ENCODE measurements around the gene COLQ. TPM values are rescaled to one million over a fixed set of nuclear protein-coding genes. Genes with fewer than 3 reads are reported as not detected.

The COLQ gene
- total RNA-seq, 1 experiment from 2014 or later, result not detected

DNA sequence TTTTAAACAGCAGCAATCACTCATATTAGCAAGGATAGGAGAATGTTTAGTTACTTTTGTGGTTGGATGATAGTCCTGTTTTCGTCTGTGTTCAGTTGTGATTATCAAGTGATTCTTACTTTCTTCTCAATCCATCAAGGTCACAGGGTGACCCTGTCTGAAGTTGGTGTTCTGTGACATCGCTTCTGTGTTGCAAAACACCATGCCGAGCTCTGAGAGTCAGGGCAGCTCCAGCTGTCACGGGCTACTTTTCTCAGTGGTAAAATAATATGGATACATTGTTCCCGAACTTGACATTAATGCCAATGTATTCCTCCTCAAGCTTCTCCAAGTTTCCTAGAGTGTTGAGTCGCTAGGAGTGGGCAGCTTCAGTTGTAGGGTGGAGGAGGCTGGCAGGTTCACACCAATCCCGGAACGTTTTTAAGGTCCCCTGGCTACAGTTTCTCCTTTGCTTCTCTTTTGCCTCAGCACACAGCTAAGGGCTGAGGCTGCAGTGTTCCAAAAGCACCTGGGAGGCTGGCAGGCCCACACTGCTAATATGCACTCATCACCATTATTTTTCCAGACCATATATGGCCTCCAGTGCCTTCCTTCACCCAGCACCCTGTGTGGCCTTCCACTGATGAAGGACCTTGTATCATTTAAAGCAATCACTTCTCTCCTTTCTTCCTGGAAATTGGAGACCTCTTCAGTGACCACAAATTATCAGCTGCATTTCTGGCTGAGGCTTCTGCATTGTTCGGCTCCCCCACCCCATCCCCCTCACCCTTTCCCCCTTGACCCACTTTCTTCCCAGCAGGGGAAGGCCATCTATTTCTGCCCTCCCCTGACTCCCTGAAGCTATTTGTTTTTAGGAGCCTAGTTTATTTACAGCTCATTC is 25.8 kb downstream of the COLQ start:
- ChIA-PET CTCF (no interaction called here), POLR2A (interaction anchor here (0.6 kb wide), 1 partner anchor 434 kb away, joined by 5 read pairs; no protein-coding TSS in a partner anchor)
- Mint-ChIP-seq H3K36me3 (ENCODE audit: insufficient read depth, unreplicated experiment) (no peaks in the 10 kb centered on the region), H3K4me3 (ENCODE audit: unreplicated experiment) (no peak overlapping the region), H3K27ac (ENCODE audit: unreplicated experiment) (no peak overlapping the region), H3K27me3 (ENCODE audit: insufficient read depth, unreplicated experiment) (peaks cover 6% of the 10 kb centered on the region), H3K4me1 (ENCODE audit: low read depth, unreplicated experiment) (no peaks in the 10 kb centered on the region), H3K9me3 (ENCODE audit: unreplicated experiment) (no peaks in the 10 kb centered on the region)
- no peak for TF ChIP-seq CTCF (IDR thresholded peaks at IDR 0.05; ENCODE audit: insufficient read depth in 1 of 2, low read depth in 1 of 2, low read length in 1 of 2, severe bottlenecking in 1 of 2, unreplicated experiment in 1 of 2)
- BruUV-seq (replicated peaks), result no TSS peak
- no peaks in the 10 kb centered on the region for H3K36me3 ChIP-seq (ENCODE audit: control insufficient read depth, insufficient read depth, low read length)
- DNase-seq, result no peak
- H3K9me3 ChIP-seq, result no peaks in the 10 kb centered on the region
- H3K4me3 ChIP-seq (ENCODE audit: low read depth, low read length), result no peak overlapping the region
- no peaks in the 10 kb centered on the region for H3K4me1 ChIP-seq
- H3K27me3 ChIP-seq (replicated peaks; ENCODE audit: control insufficient read depth, insufficient read depth, low read length), result no peaks in the 10 kb centered on the region
- intact Hi-C loops (cut with micrococcal nuclease; ENCODE audit: unreplicated experiment), result no loop called here

- Mint-ChIP-seq H3K27ac (ENCODE audit: unreplicated experiment) (no peak overlapping the region), H3K36me3 (ENCODE audit: insufficient read depth, unreplicated experiment) (no peaks in the 10 kb centered on the region), H3K4me1 (ENCODE audit: low read depth, unreplicated experiment) (no peaks in the 10 kb centered on the region), H3K4me3 (ENCODE audit: unreplicated experiment) (no peak overlapping the region), H3K27me3 (ENCODE audit: insufficient read depth, unreplicated experiment) (peaks cover 6% of the 10 kb centered on the region), H3K9me3 (ENCODE audit: unreplicated experiment) (no peaks in the 10 kb centered on the region)
- TF ChIP-seq CTCF (IDR thresholded peaks at IDR 0.05; ENCODE audit: insufficient read depth in 1 of 2, low read depth in 1 of 2, low read length in 1 of 2, severe bottlenecking in 1 of 2, unreplicated experiment in 1 of 2), result no peak
- no peaks in the 10 kb centered on the region for H3K36me3 ChIP-seq (ENCODE audit: control insufficient read depth, insufficient read depth, low read length)
- no peaks in the 10 kb centered on the region for H3K4me1 ChIP-seq
- ChIA-PET CTCF (no interaction called here), POLR2A (no interaction called here)
- H3K27me3 ChIP-seq (replicated peaks; ENCODE audit: control insufficient read depth, insufficient read depth, low read length), result no peaks in the 10 kb centered on the region
- no peaks in the 10 kb centered on the region for H3K9me3 ChIP-seq
- DNase-seq, result no peak
- H3K4me3 ChIP-seq (ENCODE audit: low read depth, low read length), result no peak overlapping the region
- intact Hi-C loops (cut with micrococcal nuclease; ENCODE audit: unreplicated experiment), result no loop called here
- no TSS peak for BruUV-seq (replicated peaks)
Measured at GRCh38 chr3:15493436-15493835, 28.1 kb downstream of the COLQ start.

GRCh38 chr3:15492847-15493360 is 28.6 kb downstream of the COLQ start:
- H3K27me3 ChIP-seq (replicated peaks; ENCODE audit: control insufficient read depth, insufficient read depth, low read length), result no peaks in the 10 kb centered on the region
- H3K9me3 Mint-ChIP-seq (ENCODE audit: unreplicated experiment), result no peaks in the 10 kb centered on the region
- H3K4me1 Mint-ChIP-seq (ENCODE audit: low read depth, unreplicated experiment), result no peaks in the 10 kb centered on the region
- TF ChIP-seq CTCF (IDR thresholded peaks at IDR 0.05; ENCODE audit: insufficient read depth in 1 of 2, low read depth in 1 of 2, low read length in 1 of 2, severe bottlenecking in 1 of 2, unreplicated experiment in 1 of 2), result no peak
- no peak for DNase-seq
- CTCF ChIA-PET, result no interaction called here
- POLR2A ChIA-PET, result interaction anchor here (0.7 kb wide), 1 partner anchor 46 kb away, joined by 3 read pairs; no protein-coding TSS in a partner anchor
- no peak overlapping the region for H3K4me3 Mint-ChIP-seq (ENCODE audit: unreplicated experiment)
- intact Hi-C loops (cut with micrococcal nuclease; ENCODE audit: unreplicated experiment), result no loop called here
- no peaks in the 10 kb centered on the region for H3K9me3 ChIP-seq
- no peak overlapping the region for H3K27ac Mint-ChIP-seq (ENCODE audit: unreplicated experiment)
- H3K27me3 Mint-ChIP-seq (ENCODE audit: insufficient read depth, unreplicated experiment), result peaks cover 6% of the 10 kb centered on the region
- no peaks in the 10 kb centered on the region for H3K36me3 ChIP-seq (ENCODE audit: control insufficient read depth, insufficient read depth, low read length)
- no peaks in the 10 kb centered on the region for H3K36me3 Mint-ChIP-seq (ENCODE audit: insufficient read depth, unreplicated experiment)
- no peaks in the 10 kb centered on the region for H3K4me1 ChIP-seq
- no TSS peak for BruUV-seq (replicated peaks)
- H3K4me3 ChIP-seq (ENCODE audit: low read depth, low read length), result no peak overlapping the region
